LNCAP (cell line): Measurements from ENCODE around the gene TSEN54.

Experiments used
- CTCF ChIP-seq: fragments of 450-650 bp; IDR thresholded peaks from 2 replicates; pipeline ENCODE4 v1.5.1; 2017; ENCODE audit warnings: mild to moderate bottlenecking

The TSEN54 gene

GRCh38 chr17:75557075-75557851, 40.9 kb downstream of the TSEN54 start:
- no peak for TF ChIP-seq CTCF

- no peak for TF ChIP-seq CTCF
These were observed 41.7 kb downstream of the TSEN54 start for GRCh38 chr17:75557852-75558665.

DNA sequence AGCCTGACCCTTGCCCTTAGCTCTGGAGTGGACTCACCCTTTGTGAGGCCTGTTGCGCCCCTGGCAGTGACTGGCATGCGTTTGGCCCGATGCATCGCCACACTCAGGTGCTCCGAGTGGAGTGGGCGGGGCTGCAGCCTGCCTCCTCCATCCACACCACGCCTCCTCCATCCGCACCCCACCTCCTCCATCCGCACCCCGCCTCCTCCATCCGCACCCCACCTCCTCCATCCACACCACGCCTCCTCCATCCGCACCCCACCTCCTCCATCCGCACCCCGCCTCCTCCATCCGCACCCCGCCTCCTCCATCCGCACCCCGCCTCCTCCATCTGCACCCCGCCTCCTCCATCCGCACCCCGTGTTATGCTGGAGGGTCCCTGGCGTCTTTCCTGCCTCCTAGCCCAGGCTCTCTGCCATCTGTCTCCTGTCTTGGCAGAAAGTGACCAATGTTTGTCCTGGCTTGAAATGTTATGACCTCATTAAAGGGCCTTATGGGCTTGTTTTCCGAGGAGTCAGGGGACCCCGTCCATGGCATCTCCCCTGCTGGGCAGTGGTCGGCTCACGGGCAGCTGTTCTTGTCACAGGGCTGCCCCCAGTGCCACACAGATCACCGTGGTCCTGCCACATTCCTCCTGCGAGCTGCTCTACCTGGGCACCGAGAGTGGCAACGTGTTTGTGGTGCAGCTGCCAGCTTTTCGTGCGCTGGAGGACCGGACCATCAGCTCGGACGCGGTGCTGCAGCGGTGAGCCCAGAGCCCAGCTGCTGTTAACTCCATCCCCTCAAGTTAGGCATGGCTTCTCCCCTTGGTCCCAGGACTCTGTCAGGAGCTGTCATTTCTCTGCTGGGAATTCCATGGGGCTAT, 42.6 kb downstream of the TSEN54 start:
- no peak for TF ChIP-seq CTCF

DNA sequence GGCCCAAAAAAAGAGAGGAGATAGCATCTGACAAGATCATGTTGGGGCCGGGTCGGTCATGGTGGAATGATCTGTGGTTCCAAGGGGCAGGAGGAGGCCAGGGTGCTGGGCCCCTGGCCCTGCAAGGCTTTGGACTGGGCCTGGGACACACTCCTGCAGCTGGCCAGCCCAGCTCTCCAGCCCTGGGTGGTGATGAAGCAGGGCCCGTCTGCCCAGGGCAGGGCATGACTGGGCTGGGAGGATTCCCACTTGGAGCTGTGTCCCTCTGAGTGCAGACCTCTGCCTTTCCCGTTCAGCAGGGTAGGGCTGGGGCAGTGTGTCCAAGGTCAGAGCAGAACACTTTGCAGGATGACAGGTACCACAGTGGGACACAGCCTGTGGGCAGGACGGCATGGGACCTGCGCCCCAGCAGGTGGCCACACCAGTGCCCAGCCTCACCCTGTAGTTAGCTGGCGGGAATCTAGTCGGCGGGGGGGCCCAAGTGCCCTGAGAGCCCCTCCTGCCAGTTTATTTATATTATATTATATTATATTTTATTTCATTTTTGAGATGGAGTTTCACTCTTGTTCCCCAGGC, 43.7 kb downstream of the TSEN54 start:
- no peak for TF ChIP-seq CTCF

DNA sequence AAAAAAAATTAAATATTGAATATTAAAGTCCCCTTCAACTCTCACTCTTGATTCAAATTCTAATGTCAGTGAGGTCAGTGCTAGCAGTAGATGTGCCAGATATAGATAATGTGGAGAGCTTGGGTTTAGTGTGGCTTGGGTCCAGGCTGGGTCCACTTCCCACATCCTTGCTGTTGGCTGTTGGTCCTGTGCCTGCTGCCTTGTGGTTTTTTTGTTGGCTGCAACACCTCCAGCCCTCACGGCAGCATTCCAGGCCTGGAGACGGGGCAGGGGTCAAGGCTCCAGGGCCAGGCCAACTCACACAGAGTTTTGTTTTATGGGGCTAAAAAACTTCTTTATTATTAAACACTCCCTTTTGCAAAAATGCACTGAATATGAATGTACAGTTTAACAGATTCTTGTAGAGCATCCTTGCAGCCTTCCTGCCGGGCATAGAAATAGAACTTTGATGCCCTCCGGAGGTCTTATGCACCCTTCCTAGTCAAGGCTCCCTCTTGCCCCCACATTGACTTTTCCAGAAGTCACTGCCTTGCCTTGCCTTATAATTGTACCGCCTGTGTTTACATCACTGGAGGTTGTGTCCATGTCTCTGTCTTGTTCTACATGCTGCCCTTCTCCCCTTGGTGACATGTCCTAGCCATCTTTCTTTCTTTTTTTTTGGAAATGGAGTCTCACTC, 45.7 kb downstream of the TSEN54 start:
- no peak for TF ChIP-seq CTCF

GRCh38 chr17:75563063-75563758, 46.9 kb downstream of the TSEN54 start:
- no peak for TF ChIP-seq CTCF
